ENCODE results near the gene C14orf132.

DNA sequence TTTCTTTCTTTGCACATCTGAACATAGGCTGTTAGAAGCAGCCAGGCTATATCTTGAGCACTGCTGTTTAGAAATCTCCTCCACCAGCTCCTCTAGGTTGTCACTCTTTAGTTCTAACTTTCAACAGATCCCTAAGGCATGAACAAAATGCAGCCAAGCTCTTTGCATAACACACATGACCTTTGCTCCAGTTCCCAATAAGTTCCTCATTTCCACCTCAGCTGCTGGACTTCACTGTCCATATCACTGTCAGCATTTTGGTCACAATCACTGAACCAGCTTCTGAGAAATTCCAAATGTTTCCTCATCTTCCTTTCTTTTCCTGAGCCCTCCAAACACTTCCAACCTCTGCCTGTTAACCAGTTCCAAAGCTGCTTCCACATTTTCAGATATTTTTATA is 27.6 kb upstream of the C14orf132 start:
- TF ChIP-seq, protein P1, sequence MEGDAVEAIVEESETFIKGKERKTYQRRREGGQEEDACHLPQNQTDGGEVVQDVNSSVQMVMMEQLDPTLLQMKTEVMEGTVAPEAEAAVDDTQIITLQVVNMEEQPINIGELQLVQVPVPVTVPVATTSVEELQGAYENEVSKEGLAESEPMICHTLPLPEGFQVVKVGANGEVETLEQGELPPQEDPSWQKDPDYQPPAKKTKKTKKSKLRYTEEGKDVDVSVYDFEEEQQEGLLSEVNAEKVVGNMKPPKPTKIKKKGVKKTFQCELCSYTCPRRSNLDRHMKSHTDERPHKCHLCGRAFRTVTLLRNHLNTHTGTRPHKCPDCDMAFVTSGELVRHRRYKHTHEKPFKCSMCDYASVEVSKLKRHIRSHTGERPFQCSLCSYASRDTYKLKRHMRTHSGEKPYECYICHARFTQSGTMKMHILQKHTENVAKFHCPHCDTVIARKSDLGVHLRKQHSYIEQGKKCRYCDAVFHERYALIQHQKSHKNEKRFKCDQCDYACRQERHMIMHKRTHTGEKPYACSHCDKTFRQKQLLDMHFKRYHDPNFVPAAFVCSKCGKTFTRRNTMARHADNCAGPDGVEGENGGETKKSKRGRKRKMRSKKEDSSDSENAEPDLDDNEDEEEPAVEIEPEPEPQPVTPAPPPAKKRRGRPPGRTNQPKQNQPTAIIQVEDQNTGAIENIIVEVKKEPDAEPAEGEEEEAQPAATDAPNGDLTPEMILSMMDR (IDR thresholded peaks at IDR 0.05; ENCODE audit: poor library complexity), result no peak
- no peak for TF ChIP-seq EZH2 (IDR thresholded peaks at IDR 0.05; ENCODE audit: borderline replicate concordance)
- TF ChIP-seq EZH2phosphoT487 (IDR thresholded peaks at IDR 0.05; ENCODE audit: low read depth, severe bottlenecking, unreplicated experiment), result no peak
